ENCODE measurements around the gene PPFIA2.
"Not testable (repeated sequence)": the region's sequence is repeated elsewhere in the genome, so short reads cannot be mapped to it uniquely, and the experiment has no call there.

The PPFIA2 gene

DNA sequence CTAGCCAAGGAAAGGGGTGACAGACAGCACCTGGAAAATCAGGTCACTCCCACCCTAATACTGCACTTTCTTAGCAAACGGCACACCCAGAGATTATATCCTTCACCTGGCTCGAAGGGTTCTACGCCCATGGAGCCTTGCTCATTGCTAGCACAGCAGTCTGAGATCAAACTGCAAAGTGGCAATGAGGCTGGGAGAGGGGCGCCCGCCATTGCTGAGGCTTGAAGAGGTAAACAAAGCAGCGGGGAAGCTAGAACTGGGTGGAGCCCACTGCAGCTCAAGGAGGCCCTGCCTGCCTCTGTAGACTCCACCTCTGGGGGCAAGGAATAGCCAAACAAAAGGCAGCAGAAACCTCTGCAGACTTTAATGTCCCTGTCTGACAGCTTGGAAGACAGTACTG lies 99.8 kb downstream of the PPFIA2 start:
- not testable (repeated sequence) for DNase-seq

DNA sequence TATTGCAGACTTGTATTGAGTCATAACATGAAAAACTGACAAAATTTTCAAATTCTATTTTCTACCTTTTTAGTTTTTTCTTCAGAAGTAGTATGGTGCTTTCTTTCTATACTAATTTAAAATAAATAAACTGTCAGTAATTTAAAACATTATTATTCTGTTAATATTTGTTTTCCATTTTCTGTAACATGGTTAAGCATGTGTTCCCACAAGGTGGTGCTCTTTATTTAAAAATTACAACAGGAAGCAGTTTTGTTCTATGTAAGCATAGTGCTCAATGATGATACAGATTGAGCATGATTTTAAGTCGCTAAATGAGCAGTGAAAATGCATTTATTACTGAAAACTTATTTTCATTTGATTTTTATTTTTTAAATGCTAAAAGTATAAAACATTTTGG lies 114.6 kb downstream of the PPFIA2 start:
- DNase-seq = peak; percentile 57

- DNase-seq = no peak
These were observed 120.0 kb downstream of the PPFIA2 start for GRCh38 chr12:81639196-81639595.

DNA sequence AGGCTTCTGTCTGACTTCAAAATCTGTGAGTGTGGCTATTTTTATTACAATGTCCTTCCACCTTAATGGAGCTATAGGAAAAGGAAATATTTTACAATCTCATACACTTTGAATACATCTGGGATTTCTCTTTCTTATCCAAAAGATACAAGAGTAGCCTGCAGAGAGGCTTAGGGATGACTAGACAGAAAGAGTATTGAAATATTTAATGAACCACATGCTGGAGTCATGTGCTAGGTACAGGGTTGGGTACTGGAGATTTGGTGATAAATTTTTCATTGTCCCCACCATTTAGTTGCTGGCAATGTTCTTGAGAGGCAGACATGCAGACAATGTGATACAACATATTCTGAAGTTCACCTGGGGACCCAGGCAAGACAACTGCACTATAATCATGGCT lies 126.0 kb downstream of the PPFIA2 start:
- no peak for DNase-seq

DNA sequence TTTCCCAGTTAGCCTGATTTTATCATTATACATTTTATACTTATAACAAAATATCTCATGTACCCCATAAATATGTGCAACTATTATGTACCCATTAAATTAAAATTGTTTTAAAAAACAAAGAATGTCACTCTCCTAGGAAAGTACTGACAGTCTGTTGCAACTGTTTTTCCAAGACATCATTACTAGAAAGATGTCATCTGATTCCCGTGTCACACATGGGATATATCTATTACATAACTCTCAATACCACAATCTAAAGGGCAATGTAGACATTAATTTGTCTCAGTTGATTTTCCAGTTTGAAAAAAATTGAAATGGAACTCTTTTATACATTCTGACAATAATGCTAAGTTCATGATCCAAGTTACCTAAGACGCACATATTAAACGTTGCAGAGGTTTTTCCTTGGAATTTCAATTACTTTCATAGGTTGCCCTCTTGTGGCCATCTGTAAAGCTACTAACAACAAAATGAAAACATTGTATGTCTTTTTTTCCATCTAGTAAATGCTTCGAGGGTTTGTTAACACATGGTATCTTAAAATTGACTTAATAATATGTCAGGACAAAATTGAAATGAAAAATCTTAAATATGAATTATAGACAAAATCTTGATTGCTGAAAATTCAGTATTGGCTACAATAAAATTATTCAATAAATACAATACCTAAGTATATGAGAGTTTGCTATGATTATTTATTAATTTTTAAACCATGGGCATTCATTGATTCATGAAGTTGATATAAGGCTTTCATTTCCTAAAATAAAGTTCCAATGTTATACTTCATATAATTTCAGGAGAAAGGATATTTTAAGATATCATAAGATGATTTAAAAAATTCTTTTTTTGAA lies 131.6 kb downstream of the PPFIA2 start:
- DNase-seq = peak; percentile 68

DNA sequence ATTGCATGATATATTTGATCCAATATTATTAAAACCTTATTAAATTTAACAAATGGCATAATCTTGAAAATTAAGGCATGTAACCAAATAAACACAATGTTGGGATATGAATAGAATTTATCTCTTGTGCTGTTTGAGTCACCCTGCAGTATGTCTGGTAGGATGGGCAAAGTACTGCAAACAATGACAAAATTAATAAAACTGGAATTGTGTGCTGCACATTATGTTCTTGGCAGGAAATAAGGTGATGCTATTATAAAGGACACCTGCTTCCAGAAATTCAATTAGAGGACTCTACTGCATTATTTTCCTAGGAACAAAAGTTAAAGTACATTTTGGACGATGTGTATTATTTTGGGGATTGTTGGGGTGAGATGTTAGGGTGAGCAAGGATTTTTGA lies 132.7 kb downstream of the PPFIA2 start:
- no peak for DNase-seq

GRCh38 chr12:81617915-81618314 lies 141.2 kb downstream of the PPFIA2 start:
- peak; percentile 28 for DNase-seq

DNA sequence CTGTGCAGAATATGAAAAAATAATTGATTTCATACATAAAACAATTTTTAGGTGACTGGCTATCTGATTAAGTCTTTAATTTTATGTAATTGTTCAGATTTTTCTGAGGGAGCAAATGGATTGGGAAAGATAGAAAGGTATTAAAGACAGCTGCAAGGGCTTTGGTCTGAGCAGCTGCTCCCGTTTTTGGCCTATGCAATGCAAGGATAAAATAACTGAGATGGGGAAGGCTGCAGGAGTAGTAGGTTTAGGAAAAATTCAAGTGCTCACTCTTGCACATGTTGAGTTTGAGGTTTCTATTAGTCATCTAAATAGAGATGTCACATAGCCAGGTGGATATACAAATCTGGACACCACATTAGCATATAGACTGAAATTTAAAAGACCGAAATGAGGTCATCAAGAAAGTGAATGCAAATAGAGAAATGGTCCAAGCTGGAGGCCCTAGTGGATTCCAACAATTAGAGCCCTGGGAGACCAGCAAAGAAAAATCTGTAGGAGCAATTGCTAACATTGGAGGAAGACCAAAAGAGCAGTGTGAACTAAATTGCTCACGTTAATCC lies 144.0 kb downstream of the PPFIA2 start:
- DNase-seq = no peak

- DNase-seq = peak; percentile 14
These were observed 147.9 kb downstream of the PPFIA2 start for GRCh38 chr12:81610955-81611889.

DNA sequence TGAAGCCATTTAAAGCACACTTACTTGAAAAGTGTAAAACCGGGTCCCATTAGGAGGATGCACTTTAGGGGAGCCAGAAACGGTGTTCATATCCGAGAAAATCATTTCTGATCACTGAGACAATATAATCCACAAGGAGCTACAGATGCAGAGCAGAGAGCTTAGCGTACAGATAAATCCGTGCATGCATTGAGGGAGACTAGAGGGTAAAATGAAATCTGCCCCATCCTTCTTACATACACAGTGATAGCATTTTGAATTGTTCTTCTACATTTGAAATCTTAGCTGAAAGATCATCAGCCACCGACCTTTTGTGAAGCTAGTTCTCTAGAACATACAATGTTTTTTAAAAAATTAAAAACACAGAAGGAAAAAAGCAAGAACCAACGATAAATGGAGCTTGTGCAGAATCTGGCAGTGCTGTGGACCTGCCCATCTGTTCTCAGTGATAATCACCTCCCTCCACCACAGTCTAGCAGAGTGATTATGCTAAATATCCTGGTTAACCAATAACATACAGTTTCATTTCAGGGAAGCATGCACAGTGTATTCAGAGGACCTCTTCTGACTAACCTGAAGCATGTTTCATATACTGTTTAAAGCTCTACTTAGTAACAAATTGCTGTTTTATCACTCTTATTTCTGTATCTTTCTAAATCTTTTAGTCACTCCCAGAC lies 161.1 kb downstream of the PPFIA2 start:
- peak; percentile 80 for DNase-seq

GRCh38 chr12:81596558-81596957 lies 162.6 kb downstream of the PPFIA2 start:
- DNase-seq = peak; percentile 74

DNA sequence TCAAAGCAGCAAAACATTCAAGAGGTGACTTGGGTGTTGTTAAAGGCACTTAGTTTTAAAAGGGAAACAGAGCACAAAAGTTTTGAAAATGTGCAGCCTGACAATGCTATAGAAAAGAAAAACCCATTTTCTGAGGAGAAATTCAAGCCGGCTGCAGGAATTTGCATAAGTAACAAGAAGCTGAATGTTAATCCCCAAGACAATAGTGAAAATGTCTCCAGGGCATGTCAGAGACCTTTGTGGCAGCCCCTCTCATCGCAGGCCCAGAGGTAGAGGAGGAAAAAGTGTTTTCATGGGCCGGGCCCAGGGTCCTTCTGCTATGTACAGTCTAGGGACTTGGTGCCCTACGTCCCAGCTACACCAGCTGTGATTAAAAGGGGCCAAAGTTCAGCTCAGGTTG lies 167.9 kb downstream of the PPFIA2 start:
- DNase-seq = no peak

- DNase-seq = not testable (repeated sequence)
These were observed 168.4 kb downstream of the PPFIA2 start for GRCh38 chr12:81590703-81591102.

DNA sequence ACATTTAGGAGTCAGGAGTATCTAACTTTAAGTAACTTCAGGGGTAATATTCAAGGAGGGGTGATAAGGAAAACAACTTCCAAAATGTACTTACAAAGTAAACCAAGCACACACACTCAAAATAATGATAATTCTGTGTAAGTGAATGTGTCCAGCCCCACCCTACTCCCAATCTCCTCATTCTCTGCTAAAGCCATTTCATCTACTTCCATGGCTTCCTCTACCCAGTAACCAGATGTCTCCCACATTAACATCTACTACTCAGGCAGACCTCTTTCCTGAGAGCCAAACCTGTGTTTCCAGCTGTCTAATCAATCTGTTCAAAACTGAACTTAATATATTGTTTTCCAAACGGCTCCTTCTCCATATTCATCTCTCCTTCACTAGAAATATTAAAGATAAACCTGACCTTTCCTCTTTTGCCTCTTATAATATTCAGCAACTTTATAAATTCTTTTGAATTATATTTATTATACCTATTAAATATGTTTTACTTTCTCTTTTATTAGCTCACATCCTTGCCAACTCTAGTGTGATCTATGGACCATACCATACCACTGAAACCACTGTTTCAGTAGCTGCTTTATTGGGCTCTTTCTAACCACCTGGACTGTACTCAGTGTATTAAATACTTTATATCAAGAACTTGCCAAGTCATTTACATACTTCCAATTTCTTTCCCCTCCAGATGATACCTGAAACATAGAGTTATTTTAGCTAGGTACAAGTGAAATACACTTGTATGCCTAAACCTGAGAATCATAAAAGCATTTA lies 170.7 kb downstream of the PPFIA2 start:
- no peak for DNase-seq

- no peak for DNase-seq
These were observed 173.4 kb downstream of the PPFIA2 start for GRCh38 chr12:81585787-81586186.

DNA sequence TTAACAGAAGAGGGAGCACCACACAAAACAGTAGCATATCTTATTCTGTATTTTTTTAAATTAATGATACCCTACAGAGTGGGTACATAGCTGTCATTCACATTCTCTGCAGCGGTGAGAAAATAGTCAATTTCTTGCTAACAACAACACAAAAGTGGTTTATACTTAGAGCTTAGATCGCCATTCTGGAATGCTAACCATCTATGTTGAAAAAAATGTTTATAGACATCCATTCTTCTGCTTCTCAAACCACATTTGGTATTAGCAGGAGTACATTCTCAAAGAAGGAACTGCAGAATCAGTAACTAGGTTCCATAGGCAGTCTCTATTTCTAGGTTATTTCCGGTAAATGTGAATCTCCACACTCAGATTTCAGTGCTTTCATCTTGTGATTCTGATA lies 185.9 kb downstream of the PPFIA2 start:
- DNase-seq = no peak

GRCh38 chr12:81572411-81572810 lies 186.7 kb downstream of the PPFIA2 start:
- DNase-seq = no peak

- DNase-seq = no peak
These were observed 188.9 kb downstream of the PPFIA2 start for GRCh38 chr12:81570234-81570633.

DNA sequence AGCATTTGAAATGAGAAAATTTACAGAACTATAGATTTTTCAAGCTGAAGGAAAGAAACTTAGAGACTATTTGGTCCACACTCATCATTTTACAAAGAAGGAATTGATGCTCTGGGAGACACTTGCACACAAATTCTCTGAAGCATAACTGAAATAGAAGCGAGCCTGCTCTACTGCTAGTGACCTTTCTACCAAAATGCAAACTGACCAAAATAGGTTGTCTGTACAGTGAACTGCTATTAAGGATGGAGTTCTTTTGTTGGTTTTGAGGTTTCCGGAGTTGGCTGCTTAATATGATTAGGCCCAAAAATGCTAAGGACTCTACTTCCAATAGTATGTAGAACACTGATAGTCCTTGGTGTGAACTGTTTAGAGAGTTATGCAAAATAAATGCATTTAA lies 194.9 kb downstream of the PPFIA2 start:
- no peak for DNase-seq

DNA sequence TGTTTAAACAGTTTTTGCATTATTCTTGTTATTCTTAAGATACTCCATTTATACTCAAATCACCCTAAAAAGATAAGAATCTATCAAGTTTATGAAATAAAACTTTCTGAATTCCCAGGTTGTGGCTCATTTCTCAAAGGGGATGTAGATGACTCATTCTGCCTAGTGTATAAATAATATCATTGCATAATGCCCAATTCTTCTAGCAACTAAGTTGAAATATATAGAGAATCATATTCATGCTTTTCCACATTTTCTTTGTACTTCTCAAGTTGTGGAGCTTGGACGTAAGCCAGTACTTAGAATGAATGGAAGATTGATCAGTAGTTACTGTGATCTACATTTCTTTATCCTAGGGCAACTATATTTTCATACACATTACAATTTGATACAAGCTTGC lies 201.1 kb downstream of the PPFIA2 start:
- DNase-seq = no peak

- no peak for DNase-seq
These were observed 212.3 kb downstream of the PPFIA2 start for GRCh38 chr12:81546811-81547210.

DNA sequence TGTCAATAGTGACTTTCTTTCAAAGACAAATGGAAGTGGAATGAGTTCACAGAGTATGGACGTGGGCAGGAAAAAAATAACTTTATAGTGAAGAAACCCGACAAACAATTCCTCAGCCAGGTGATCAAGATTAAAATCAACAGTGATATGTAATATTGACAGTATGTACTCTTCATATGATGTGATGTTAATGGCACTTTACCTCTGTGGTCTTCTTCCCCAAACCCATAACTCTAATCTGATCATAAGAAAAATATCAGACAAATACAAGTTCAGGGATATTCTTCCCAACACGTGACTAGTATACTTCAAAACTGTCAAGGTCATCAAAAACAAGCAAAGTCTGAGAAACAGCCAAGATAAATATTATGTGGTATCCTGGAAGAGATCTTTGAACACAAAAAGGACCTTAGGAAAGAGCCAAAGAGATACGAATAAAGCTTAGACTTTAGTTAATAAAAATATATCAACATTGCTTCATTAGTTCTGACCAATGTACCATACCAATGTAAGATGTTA lies 215.5 kb downstream of the PPFIA2 start:
- no peak for DNase-seq

Measured in NCI-H146 (cell line).